GM23338 (cell line): ENCODE measurements around the gene TFB1M.

ENCODE experiments used
- CTCF ChIP-seq, 2 experiments: fragments of 200-600 bp in 1 of 2; sonication (generic) in 1 of 2; conservative IDR thresholded peaks; 2 replicates each; pipeline versions ENCODE4 v1.5.1 to v1.6.1; 2016 to 2017; ENCODE audit warnings: antibody characterized with exemption in 2 of 2, low read depth in 2 of 2, mild to moderate bottlenecking in 2 of 2, moderate library complexity in 1 of 2
- POLR2AphosphoS5 ChIP-seq: IDR thresholded peaks from 2 replicates; pipeline ENCODE4 v1.6.1; 2016; ENCODE audit warnings: antibody characterized with exemption, low read depth
- TF ChIP-seq, protein P1 (sequence below): IDR thresholded peaks from one replicate; pipeline ENCODE4 v1.6.1; 2018; ENCODE audit warnings: antibody characterized with exemption; ENCODE audit not compliant: unreplicated experiment

DNA sequence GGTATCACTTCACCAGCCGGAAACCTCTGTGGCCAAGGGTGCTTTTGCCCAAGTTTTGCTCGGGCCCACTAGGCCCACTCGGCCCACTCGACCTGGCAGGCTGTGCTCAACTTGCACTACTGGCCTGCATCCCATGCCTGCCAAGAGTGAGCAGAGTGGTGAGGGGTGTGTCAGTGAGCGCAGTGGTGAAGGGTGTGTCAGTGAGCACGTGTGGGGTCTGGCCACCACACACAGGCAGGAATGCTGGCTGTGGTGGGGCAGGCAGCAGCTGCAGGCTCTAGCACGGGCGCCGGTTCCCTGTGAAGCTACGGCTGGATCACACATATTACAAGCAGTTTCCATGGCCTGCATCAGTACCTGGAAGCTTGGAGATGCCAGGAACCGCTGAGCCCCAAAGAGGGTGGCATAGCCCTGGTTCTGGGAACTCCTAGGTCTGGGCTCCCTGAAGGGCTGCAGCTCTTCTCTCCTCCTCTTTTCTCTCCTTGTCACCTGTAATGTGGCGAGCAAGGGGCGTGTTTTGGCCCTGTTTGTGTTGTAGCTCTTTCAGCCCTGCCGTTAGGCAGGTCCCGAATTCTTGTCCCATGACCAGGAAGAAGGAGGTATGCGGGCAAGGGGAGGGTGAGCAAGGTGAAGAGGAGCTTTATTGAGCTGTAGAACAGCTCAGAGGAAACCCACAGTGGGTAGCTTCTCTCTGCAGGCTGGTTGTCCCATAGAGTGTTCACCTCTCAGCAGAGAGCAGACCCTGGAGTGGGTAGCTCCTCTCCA is 101.5 kb downstream of the TFB1M start:
- TF ChIP-seq POLR2AphosphoS5 (no peak), CTCF (conservative IDR thresholded peaks at IDR 0.05; ENCODE audit: low read depth in 2 of 2) (no peak)
- TF ChIP-seq, protein P1, sequence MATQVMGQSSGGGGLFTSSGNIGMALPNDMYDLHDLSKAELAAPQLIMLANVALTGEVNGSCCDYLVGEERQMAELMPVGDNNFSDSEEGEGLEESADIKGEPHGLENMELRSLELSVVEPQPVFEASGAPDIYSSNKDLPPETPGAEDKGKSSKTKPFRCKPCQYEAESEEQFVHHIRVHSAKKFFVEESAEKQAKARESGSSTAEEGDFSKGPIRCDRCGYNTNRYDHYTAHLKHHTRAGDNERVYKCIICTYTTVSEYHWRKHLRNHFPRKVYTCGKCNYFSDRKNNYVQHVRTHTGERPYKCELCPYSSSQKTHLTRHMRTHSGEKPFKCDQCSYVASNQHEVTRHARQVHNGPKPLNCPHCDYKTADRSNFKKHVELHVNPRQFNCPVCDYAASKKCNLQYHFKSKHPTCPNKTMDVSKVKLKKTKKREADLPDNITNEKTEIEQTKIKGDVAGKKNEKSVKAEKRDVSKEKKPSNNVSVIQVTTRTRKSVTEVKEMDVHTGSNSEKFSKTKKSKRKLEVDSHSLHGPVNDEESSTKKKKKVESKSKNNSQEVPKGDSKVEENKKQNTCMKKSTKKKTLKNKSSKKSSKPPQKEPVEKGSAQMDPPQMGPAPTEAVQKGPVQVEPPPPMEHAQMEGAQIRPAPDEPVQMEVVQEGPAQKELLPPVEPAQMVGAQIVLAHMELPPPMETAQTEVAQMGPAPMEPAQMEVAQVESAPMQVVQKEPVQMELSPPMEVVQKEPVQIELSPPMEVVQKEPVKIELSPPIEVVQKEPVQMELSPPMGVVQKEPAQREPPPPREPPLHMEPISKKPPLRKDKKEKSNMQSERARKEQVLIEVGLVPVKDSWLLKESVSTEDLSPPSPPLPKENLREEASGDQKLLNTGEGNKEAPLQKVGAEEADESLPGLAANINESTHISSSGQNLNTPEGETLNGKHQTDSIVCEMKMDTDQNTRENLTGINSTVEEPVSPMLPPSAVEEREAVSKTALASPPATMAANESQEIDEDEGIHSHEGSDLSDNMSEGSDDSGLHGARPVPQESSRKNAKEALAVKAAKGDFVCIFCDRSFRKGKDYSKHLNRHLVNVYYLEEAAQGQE, result no peak
